ENCODE data around the gene TGFBR3.

The TGFBR3 gene

DNA sequence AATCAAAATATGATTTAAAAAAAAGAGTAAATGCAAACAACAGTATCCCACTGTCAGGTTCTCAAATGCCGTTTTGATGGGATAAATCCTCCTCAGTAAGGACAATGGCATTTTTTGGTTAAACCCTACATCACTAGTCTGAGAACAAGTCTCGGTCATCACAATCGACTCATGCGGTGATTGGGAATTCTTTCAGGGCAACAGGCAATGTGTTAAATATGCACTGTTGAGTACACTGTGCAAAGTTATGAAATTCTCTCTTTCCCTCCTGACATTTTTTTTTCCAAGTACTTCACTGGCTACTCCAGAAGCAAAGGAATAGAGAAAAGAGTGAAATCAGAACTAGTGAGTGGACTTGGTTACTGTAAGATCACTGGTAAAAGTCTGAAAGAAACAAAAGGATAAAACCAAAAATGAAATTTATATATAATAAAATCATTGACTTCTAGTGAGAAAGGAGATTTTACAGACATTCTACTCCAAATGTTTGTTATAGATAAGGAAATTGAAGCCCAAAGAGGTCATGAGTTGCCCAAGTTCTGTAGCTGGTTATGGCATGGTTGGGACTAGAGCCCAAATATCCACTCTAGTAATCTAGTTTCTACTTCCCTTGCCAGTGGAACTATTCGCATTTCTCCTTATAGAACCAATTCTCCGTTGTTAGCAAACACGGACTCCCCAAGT lies 111.3 kb downstream of the TGFBR3 start:
- DNase-seq, result no peak

DNA sequence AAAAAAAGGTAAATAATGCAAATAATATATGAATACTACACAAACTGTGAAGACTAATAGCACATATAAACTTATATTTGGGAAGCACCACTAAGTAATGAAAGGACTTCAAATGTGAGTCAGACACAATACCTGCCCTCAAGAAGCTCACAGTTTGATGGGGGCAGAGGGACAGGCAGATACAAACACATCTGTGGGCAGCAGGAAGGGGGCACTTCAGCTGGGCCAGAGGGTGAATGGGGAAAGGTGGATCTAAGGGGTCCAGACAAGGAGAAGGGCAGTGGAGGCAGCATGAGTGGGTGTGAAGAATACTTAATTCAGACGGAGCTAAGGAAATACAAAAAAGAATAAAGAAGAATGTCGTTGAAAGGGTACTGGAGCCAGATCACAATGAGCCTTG lies 114.2 kb downstream of the TGFBR3 start:
- no peak for DNase-seq

DNA sequence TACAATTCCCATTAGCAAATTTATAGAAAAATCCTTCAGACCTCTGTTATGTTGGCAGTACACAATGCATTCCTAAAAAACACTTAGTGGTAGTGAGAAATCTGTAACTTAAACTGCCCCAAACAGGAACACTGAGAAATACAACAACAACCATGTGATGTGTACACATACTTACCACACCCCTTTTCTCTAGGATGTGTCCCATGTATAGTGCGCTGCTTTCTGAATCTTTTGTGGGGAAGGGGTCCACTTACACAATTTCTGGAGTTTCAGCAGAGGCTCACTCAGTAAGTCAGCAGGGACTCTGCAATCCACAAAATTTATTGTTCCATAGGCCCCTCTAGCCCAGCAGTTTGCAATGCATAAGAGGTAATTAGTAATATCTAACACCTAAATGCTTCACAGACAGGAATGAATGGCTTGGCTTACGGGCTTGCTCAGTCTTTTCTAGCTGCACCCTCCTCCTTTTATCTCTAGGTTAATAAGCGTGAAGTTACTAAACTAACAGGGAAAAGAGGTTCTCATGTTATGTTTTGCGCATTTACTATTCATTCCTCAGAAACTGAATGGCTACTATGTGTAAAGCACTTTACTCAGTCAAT lies 115.2 kb downstream of the TGFBR3 start:
- no peak for DNase-seq

DNA sequence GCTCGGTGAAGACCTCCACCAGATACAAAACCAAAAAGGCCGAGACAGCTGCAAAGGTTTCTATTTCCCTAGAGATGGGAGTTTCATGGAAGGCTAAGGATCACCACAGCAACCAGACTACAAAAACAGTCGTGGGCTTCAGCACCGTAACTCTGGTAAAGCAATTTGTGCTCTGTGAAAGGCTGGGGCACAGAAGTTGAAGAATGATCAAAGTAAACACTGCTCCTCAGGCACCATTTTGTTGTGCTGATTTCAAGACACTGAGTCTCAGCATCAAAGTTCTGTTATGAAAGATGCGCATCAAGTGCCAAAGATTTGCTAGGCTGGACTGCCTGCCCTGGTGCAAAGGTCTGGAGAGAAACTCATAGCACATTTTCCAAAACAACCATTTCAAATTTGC lies 116.2 kb downstream of the TGFBR3 start:
- no peak for DNase-seq

DNA sequence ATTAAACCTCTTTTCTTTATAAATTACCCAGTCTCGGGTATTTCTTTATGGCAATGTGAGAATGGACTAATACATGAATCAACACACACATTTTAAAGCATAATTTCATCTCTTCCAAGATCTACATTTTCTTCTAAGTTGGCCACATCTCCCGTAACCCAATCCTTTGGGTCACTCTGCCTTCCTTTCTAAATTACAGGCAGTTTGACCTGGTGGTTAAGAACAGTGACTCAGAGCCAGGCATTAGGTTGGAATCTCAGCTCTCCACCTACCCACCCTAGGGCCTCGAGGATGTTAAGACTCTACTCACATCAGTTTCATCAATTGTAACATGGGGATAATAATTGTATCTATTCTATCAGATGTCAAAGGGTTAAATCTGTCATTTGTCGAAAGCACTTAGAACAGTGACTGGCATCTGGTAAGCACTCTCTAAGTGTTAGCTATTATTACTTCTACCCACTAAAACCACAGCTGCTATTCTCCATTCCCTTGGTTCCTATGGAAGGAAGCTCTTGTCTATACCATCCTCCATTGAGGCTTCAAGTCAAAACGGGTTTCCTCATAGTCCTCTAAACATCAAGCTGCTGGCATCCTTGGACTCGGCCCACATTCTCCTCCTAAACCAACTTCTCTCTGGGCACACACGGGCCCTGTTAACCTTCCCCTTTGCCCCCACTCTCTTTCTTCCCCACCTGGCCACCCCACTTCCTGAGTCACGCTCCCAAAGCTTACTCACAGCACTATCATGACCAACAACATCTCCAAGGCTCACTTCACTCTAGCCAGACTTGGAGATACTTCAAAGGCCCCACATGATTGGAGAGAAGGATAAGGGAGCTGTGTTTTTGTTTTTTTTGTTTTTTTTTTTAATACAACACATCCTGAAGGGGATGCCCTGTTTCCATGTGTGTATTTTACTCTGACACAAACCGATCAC lies 116.9 kb downstream of the TGFBR3 start:
- DNase-seq, result no peak

DNA sequence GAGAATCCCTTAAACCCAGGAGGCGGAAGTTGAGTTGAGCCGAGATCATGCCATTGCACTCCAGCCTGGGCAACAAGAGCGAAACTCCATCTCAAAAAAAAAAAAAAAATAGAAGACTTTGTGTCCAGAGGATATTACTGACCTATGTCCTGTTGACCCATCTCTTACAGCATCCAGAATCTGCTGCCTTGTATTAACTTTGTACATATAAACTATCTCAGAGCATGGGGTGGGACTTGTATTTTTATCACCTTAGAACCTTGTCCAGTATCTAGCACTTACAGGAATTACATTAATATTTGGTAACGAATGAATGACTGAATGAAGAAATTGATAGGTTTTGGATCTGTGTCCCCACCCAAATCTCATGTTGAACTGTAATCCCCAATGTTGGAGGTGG lies 117.8 kb downstream of the TGFBR3 start:
- no peak for DNase-seq

DNA sequence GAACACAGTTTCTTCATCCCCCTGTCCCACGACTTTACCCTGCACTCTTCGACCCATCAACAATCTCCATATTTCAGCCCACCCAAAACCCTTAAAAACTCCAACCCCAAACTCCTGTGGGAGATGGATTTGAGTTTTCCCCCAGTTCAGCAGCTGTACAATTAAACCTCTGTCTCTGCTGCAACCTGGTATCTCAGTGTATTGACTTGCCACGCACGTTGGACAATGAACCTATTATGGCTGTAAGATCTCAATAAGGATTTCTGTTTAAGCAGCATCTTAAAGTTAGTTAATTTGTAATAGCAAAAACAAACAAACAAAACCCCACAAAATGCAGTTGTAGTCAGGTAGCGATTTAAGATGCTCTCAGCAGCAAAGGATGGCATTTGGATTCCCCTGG lies 119.1 kb downstream of the TGFBR3 start:
- no peak for DNase-seq

DNA sequence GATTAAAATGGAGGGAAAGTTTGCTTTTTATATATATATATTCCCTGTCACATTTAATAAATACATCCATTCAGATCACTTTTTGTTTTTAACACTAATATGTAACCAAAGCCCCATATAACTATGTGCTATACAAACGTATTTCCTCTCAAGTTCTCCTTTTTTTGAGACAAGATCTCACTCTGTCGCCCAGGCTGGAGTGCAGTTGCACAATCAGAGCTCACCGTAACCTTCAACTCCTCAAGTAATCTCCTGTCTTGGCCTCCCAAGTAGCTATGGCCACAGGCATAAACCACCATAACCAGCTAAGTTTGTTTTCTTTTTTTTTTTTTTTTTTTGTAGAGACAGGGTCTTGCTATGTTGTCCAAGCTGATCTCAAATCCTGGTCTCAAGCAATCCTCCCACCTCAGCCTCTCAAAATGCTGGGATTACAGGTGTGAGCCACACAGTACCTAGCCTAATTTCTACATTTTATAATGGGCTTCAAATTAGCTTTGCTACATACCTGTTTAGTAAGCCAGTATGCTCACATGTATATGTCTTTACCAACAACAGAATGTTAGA lies 120.0 kb downstream of the TGFBR3 start:
- DNase-seq, result no peak

DNA sequence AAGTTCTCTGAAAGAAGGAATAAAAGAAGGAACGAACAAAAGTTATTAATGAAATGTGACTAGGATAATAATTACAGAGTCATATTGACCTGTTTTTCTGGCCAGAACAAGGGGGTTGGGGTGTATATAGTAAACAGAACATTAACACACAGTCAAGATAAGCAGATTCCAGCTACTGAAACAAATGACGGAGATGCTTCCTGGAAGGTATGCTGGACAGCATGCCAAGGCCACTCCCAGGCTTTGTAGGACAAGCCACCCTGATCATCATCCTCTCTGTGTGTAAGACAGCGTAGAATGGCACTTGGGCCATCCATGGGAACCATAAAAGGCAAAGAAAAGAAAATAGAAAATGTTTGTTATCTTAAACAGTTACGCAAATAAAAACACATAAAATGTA lies 120.7 kb downstream of the TGFBR3 start:
- no peak for DNase-seq

DNA sequence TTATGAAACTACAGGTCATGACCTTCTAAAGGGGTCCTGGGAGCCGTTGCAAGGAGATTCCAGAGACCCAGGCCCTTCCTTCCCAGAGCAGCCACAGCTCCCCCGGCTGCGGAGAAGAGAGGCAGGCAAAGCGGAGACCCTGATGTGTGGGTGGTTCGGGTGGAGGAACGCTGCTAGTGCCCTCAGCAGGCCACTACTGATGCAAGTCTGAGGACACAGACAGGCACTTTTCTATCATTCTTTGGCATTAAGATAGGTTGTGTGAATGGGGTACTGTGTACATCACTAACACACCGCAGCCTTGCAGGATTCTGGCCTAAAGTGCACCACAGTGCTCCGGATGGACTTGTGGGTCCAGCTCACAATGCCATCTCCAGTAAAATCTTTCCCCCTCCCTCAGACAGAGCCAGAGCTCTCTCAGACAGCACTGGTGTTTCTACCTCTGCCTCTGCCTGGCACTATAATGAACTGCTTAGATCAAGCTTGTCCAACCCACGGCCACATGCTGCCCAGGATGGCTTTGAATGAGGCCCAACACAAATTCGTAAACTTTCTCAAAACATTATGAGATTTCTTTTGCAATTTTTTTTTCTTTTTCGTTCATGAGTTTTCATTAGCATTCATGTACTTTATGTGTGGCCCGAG lies 121.4 kb downstream of the TGFBR3 start:
- DNase-seq, result no peak

DNA sequence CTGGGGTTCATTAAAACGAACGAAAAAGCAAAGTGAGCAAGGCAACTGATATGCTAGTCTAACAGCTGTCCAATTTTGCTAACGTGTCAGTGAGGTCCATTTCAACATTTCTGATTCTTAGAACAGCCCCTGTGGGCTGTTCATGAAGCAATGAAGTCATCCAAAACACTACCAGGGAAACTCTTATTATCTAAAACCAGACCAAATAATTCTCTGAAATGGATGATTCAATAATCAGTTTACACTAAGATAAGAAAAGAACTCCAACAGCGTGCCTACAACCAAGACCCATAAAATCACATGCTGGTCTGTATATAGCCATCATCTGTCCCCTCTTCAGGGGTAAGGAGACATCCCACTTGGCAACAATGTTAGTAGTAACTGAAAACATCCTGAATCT lies 122.7 kb downstream of the TGFBR3 start:
- no peak for DNase-seq

DNA sequence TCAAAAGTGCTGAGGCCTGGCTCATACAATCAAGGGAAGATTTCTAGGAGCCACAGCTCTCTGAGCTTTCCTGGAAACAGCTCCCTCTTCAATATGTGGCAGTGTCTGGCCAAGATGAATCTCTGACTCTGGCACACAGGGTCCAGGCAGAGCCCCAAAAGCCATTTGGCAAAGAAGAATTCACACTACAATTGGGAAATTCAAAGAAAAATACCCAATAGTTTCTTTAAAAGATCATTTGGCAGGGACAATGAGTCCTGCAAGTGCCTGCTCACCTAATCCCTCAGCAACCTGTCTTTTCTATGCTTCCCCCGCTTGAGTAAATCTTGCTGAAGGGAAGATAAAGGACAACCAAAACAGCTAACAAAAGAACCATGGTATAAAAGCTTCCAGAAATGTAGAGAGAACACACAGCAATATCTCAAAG lies 124.6 kb downstream of the TGFBR3 start:
- DNase-seq, result no peak

DNA sequence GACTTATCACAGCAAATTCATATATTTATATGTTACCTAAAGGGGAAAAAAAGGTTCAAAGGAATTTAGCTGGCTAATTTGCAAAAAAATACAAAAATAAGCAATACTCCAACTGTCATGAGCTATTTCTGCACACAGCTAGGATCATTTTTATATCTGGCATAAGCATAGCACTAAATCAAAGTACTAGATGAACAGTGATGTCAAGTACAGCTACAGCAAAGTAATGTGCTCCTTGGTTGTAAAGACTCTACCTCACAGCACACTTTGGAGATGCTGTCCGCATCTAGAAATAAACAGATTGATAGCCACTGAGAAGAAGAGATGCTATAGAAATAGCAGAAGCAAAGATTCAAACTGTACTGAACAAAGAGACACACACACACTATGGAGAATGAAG lies 125.4 kb downstream of the TGFBR3 start:
- no peak for DNase-seq

DNA sequence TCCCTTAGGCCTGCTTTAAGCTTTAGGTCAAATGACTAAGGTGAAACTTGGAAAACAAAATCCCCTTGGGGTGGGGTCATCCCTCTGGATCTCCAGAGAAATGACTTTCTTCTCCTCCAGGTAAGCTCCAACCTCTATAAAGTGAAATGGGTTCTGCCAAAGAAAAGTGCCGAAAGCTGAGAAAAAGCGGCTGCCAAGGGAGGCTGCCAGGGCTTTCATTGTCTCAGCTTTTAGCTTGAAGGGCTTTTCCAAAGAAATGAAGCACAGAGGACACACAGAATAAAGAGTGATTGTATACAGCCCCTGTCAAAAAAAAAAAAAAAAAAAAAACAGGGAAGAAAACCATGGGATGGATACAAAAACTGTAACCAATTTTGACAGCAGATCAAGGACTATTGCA lies 126.9 kb downstream of the TGFBR3 start:
- no peak for DNase-seq

DNA sequence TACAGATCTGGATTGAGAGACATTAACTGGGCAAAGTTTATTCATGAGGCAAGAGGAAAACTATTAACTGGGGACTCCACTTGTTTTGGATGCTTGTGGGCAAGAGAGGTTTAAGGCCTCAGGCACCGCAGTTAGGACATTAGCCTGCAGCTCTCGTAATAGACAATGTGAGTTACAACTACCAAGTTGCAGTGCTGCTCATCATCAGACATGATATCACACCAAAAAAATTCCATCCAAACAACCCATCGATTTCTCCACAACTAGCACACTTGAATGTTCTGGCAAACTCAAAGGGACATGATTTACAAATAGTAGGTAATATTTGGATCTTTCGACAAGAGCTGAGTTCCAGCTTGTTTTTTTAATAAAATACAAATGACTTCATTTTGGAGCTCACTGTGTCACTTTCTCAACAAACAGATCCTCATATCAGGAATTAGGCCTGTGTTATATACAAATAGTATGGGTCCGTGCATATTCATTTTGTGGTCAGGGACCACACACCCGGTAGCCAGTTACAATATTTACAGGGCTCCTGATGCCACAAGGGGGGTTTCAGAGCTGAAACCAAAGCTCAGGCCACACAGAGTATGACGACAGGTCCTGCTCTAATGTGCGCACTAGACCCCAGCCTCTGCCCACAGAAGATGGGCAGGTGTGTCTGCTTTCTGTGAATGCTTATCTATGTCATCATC lies 128.0 kb downstream of the TGFBR3 start:
- no peak for DNase-seq

DNA sequence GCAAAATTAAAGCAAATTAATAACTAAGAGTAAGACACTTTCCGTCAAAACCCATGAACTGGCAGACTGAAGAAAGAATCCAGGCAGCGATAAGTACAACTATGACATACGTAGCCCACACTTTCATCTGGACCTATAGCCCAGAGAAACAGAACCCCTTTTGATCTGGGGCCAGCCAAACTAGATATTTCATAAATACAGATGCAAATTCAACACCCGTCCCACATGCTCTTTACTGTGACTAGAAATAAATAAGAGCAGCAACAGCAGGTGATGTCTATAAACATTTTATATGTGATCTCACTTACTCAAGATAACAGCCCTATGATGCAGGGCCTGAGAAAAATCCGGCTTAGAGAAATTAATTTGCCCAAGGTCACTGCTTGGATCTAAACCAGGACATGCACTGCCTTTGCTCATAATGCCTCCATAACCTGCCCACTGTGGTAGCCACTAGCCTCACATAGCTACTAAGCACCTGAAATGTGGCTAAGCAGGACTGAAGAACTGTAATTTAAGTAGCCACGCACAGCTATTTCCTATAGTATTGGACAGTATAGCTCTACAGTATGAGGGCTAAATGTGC lies 130.2 kb downstream of the TGFBR3 start:
- DNase-seq, result no peak

DNA sequence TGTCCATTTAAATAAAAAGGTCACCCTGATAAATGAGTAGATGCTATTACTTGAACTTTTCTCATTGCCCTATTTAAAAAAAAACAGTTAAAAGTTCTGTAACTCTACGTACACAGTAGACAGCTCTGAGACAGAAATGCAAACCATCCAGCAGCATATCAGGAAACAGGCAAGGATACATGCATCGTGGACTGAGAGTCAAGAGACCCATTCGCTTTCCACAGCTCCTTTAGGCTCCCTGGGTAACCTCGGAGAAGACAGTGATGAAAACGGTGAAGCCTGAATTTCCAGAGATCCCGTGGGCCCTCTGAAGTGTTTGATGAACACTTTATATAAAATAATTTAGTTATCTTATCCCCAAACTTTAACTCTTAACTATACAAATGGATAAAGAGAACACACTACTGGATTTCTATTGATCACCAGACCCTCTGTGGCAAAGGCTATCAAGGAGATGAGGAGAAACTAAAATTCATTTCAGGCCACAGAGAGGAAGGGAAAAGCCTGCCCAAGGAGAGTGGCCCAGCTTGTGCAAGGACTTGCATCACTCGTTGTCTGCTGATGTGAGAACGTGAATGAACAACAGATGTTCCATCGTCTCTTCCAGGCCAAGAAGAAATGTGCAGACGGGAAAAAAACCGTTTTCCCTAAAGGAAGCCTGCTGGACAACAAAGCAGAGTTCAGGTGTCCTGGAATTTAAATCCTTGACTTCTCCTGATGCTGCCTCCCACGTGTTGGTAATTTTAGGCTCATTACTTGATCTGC lies 131.0 kb downstream of the TGFBR3 start:
- no peak for DNase-seq

DNA sequence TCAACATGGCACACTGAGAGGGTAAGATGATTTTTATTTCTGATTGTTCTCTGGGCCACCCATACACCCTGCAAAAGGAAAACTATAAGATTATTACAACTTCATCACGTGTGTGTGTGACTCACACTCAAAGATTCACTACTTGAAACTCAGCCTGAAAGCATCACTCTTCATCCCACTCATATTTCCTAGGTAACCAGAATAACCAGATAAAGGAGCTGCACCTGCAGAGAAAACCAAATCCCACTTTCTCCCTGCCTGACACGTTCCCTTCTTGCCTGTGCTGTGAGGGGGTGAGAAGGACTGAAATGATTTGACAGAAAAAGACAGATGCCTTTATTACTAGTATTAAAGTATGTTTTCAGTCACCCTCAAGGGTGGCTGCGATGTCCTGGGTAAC lies 131.6 kb downstream of the TGFBR3 start:
- no peak for DNase-seq

DNA sequence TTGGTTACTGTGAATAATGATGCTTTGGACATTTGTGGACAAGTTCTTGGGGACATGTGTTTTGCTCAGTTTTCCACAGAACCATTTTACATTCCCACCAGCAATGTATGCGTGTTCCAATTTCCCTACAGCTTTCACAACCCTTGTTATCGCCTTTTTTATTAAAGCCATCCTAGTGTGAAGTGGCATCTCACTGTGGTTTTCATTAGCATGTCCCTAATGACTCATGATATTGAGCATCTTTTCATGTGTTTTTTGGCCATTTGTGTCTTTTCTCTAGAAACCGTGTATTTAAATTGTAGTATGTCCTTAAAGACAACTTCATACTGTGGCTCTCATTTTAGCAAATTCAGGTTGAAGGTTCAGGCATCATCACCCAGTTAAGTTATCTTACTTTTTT lies 132.1 kb downstream of the TGFBR3 start:
- DNase-seq, result no peak

DNA sequence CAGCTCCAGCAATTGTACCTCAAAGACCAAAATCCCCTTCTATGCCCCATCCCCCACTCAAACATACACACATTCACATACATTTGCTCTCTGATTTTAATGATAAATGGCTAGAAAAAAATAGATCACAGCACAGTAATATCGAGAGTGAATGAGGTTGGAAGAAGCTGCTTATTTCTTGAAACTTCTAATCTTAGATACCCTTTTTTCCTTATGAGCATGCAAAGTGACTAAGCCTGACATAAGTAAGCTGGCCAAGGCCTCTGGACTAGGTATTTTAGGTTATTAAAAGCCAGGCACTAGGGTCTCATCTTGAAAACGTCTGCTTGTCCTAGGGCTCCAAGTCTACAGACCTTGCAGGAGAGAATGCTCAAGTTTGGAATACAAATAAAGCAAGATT lies 133.6 kb downstream of the TGFBR3 start:
- DNase-seq, result no peak

DNA sequence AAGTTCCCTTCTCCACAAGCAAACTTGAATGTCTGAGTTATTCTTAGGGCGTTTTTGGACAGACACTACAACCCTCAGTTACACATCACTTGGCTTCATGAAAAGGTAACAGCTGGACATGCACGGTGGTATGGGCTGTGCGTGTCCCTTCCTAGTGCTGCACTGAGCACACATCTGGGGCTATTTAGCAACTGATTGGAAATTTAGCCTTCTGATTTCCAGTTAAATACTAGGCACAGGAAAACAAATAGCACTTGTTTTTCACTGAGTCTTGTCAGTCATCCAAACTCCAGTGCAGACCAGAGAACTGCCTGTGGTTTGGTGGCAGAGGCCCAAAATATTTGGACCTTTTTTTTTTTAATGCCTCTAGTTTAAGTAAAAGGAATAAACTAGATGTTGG lies 134.7 kb downstream of the TGFBR3 start:
- peak; percentile 5 for DNase-seq

All from NCI-H1092 (cell line).